IPS DF 19.7 (cell line): ENCODE data around the gene KLHL10.

ENCODE experiments used
- DNase-seq: peaks from one replicate; pipeline ENCODE4 v3.0.0-alpha.2; 2013; ENCODE audit warnings: low read depth, low spot score

Gene KLHL10

DNA sequence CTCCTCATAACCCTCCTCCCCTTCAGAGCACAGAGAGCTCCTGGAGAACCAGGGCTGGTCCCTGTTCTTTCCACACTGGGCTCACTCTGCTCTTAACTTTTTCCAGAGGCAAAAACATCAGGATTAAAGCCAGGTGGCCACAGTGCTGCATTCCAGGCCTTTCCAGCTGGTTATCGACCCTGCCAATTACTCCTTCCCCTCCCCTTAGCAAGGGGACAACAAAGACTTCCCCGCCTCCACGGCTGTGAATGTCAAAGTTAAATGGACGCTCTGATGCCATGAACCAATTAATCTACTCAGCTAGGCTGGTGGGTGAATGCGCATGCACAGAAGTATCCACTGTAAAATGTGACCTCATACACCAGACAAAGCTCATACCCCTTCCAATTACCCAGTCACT, 58.0 kb downstream of the KLHL10 start:
- DNase-seq: no peak

DNA sequence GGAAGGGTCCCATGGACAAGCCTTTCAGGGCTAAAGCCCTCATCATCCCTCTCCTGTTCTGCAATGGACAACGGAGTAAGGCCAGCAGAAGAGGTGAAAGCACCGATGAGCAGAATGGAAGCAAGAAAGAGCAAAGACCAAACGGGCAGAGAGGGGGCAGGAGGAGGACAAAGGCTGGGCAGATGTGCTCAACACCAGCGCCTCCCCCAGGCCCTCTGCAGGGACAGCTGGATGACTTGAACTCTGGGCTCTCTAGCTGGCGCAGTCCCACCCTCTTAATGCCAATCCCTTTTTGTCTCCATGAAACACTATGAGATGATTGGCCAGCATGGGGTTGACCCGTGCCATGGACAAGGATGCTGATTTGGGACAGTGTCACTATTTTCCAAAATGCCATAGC, 59.1 kb downstream of the KLHL10 start:
- no peak for DNase-seq
